Liver (tissue), 9 donors: ENCODE data around the gene OSBP2. TPM values are rescaled to one million over a fixed set of nuclear protein-coding genes. Genes with fewer than 3 reads are reported as not detected.

Source experiments
- DNase-seq: peaks from one replicate; pipeline ENCODE4 v3.0.0-alpha.2; 2017; ENCODE audit warnings: low spot score
- H3K27ac ChIP-seq, 2 donors: one replicate each; pipeline ENCODE4 v1.7.0; 2013; ENCODE audit warnings: inconsistent platforms in 2 of 2, low read length in 2 of 2, control low read depth in 1 of 2, low read depth in 1 of 2, mild to moderate bottlenecking in 1 of 2
- H3K27me3 ChIP-seq, 4 donors: one replicate each; pipeline versions ENCODE4 v1.6.1 to v1.7.0; 2013; ENCODE audit warnings: low read length in 3 of 4, inconsistent platforms in 1 of 4, mild to moderate bottlenecking in 1 of 4, moderate library complexity in 1 of 4; ENCODE audit not compliant: control insufficient read depth in 4 of 4, insufficient read depth in 4 of 4
- H3K36me3 ChIP-seq, 4 donors: one replicate each; pipeline versions ENCODE4 v1.6.1 to v1.7.0; 2013; ENCODE audit warnings: low read length in 3 of 4, mild to moderate bottlenecking in 3 of 4, low read depth in 1 of 4, moderate library complexity in 1 of 4; ENCODE audit not compliant: control insufficient read depth in 4 of 4, insufficient read depth in 3 of 4
- H3K4me1 ChIP-seq, 4 donors: one replicate each; pipeline versions ENCODE4 v1.6.1 to v1.7.0; 2013; ENCODE audit warnings: low read length in 3 of 4, mild to moderate bottlenecking in 3 of 4, moderate library complexity in 1 of 4; ENCODE audit not compliant: control insufficient read depth in 4 of 4, insufficient read depth in 4 of 4
- H3K4me3 ChIP-seq, 3 donors: one replicate each; pipeline versions ENCODE4 v1.6.1 to v1.7.0; 2013; ENCODE audit warnings: low read length in 3 of 3, control low read depth in 1 of 3, low read depth in 1 of 3, mild to moderate bottlenecking in 1 of 3
- H3K9ac ChIP-seq, 2 donors: one replicate each; pipeline ENCODE4 v1.7.0; 2013; ENCODE audit warnings: low read length in 2 of 2, mild to moderate bottlenecking in 2 of 2, moderate library complexity in 2 of 2, control low read depth in 1 of 2, low read depth in 1 of 2
- H3K9me3 ChIP-seq, 4 donors: one replicate each; pipeline versions ENCODE4 v1.6.1 to v1.7.0; 2013; ENCODE audit warnings: low read length in 3 of 4; ENCODE audit not compliant: control insufficient read depth in 4 of 4
- FOXA1 ChIP-seq: IDR thresholded peaks from 2 replicates; pipeline ENCODE4 v1.6.1; 2016; ENCODE audit warnings: antibody characterized with exemption
- FOXA2 ChIP-seq: IDR thresholded peaks from 2 replicates; pipeline ENCODE4 v1.6.1; 2016; ENCODE audit warnings: antibody characterized with exemption
- HNF4G ChIP-seq: IDR thresholded peaks from 2 replicates; pipeline ENCODE4 v1.6.1; 2016; ENCODE audit warnings: antibody characterized with exemption
- JUND ChIP-seq, 2 donors: IDR thresholded peaks; 2 replicates each; pipeline ENCODE4 v1.6.1; 2016; ENCODE audit warnings: antibody characterized with exemption in 2 of 2
- NR2F2 ChIP-seq: IDR thresholded peaks from 2 replicates; pipeline ENCODE4 v1.6.1; 2016; ENCODE audit warnings: antibody characterized with exemption
- RAD21 ChIP-seq, 2 donors: IDR thresholded peaks; 2 replicates each; pipeline ENCODE4 v1.6.1; 2016; ENCODE audit warnings: antibody characterized with exemption in 2 of 2, mild to moderate bottlenecking in 2 of 2
- SP1 ChIP-seq: IDR thresholded peaks from 2 replicates; pipeline ENCODE4 v1.6.1; 2018; ENCODE audit warnings: antibody characterized with exemption, mild to moderate bottlenecking
- YY1 ChIP-seq: IDR thresholded peaks from 2 replicates; pipeline ENCODE4 v1.6.1; 2016; ENCODE audit warnings: antibody characterized with exemption, mild to moderate bottlenecking
- WGBS: extraction: QIAGEN DNeasy Blood & Tissue Kit; methylation state at CpG from one replicate; pipeline ENCODE4 v1.1.7; 2013; 5-methylcytosine and 5-hydroxymethylcytosine counted together
- polyA plus RNA-seq, 2 donors: library from polyadenylated mRNA; stranded (reverse) in 1 of 2; unstranded in 1 of 2; fragments of 200-250 nt in 1 of 2; fragments of >200 nt in 1 of 2; fragmentation: Nextera tagmentation in 1 of 2; extraction: Ambion mirVana in 1 of 2; gene quantifications; one replicate each; pipeline versions ENCODE4 v1.2.1 to v1.2.3, GENCODE V29; 2013 to 2015
- total RNA-seq, 2 donors: library from RNA; depleted of rRNA; stranded (reverse); fragments of >200 nt; gene quantifications; one replicate each; pipeline ENCODE4 v1.2.3, GENCODE V29; 2014
- TF ChIP-seq, protein P1 (sequence below): fragments of 150-350 bp; IDR thresholded peaks from 2 replicates; pipeline ENCODE4 v1.5.1; 2017; ENCODE audit warnings: improper control_type of control experiment, low read depth, low read length; ENCODE audit not compliant: missing input control
- TF ChIP-seq, protein P2 (sequence below): IDR thresholded peaks from 2 replicates; pipeline ENCODE4 v1.6.1; 2016; ENCODE audit warnings: antibody characterized with exemption
- TF ChIP-seq, protein P3 (sequence below): IDR thresholded peaks from 2 replicates; pipeline ENCODE4 v1.6.1; 2016; ENCODE audit warnings: antibody characterized with exemption
- TF ChIP-seq, protein P4 (sequence below): IDR thresholded peaks from 2 replicates; pipeline ENCODE4 v1.6.1; 2016; ENCODE audit warnings: antibody characterized with exemption
- donor health status: healthy.
- donor health status: healthy.
- donor health status: healthy.
- donor health status: healthy.
- donor health status: healthy.

Gene OSBP2
- total and polyA plus RNA-seq, 4 donors, result 0.43 to 192 (median 0.86) TPM

DNA sequence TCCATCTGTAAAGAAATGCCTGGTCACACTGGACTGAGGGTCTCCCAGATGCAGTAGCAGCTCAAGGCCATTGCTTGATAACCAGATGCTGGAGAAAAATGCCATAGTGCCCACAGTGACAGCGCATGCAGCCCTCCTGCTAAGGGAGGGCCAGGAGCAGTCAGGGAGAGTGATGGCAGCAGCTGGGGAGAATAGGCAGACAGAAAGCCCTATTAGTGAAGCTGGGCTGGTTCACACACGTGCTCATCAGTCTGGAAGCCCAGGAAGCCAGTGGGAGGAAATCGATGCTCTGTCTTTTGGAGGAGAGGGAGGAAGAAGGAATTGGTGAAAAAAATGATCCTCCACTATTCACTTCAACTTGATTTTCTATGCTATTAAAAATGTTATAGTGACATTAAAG lies 82.9 kb downstream of the OSBP2 start:
- Histone ChIP-seq H3K9me3 (no peaks in the 10 kb centered on the region), H3K27me3 (no peaks in the 10 kb centered on the region), H3K4me1 (no peaks in the 10 kb centered on the region), H3K9ac (no peak overlapping the region), H3K36me3 (no peaks in the 10 kb centered on the region), H3K4me3 (no peak overlapping the region), H3K27ac (no peak overlapping the region)
- TF ChIP-seq YY1, result no peak
- 84% methylated on average over 3 of the region's 3 CpGs for WGBS
- DNase-seq, result no peak

DNA sequence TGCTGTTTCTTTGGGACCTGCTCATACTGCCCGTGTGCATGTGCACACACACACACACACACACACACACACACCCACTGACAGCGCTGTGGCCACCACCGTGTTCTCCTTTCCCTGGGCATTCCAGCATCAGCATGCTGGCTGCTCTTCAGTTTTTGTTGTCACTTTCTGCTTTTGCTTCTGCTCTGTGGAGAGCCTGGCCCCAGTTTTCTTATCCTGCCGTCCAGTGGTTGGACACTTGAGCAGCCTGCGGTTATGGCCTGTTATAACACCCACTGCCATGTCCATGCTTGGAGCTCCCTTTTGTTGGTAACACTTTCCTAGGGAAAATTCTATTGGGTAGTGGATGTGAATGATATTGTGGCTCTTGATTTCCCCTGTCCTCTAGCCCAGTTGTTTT lies 83.6 kb downstream of the OSBP2 start:
- 88% methylated on average over 5 of the region's 5 CpGs for WGBS
- Histone ChIP-seq H3K9me3 (no peaks in the 10 kb centered on the region), H3K4me3 (no peak overlapping the region), H3K36me3 (no peaks in the 10 kb centered on the region), H3K27ac (no peak overlapping the region), H3K4me1 (no peaks in the 10 kb centered on the region), H3K9ac (no peak overlapping the region), H3K27me3 (no peaks in the 10 kb centered on the region)
- TF ChIP-seq, protein P1, sequence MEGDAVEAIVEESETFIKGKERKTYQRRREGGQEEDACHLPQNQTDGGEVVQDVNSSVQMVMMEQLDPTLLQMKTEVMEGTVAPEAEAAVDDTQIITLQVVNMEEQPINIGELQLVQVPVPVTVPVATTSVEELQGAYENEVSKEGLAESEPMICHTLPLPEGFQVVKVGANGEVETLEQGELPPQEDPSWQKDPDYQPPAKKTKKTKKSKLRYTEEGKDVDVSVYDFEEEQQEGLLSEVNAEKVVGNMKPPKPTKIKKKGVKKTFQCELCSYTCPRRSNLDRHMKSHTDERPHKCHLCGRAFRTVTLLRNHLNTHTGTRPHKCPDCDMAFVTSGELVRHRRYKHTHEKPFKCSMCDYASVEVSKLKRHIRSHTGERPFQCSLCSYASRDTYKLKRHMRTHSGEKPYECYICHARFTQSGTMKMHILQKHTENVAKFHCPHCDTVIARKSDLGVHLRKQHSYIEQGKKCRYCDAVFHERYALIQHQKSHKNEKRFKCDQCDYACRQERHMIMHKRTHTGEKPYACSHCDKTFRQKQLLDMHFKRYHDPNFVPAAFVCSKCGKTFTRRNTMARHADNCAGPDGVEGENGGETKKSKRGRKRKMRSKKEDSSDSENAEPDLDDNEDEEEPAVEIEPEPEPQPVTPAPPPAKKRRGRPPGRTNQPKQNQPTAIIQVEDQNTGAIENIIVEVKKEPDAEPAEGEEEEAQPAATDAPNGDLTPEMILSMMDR, result no peak
- TF ChIP-seq HNF4G (no peak), JUND (IDR thresholded peaks at IDR 0.05) (no peak), FOXA1 (no peak), NR2F2 (no peak), RAD21 (IDR thresholded peaks at IDR 0.05) (no peak), YY1 (no peak)
- no peak for DNase-seq

DNA sequence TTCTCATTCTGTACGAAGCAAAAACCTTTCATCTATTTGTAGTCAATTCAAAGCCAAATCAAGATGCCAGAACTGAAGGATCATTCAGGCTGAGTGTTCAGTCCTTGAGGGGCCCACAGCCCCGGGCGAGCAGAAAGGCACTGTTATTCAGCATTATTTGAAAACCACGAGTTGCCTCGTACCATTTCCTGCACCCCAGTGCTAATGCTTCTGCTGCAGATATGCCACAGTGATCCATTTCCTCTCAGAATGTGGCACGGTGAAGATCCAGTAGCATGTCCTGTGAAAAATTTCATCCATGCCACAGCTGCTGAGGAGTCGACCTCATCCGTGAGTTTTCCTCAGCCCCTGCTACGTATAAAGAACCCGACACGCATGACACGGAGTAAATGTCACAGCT lies 85.4 kb downstream of the OSBP2 start:
- no peaks in the 10 kb centered on the region for H3K36me3 ChIP-seq
- 82% methylated on average over 12 of the region's 12 CpGs for WGBS
- no peak overlapping the region for H3K9ac ChIP-seq
- TF ChIP-seq SP1 (no peak), RAD21 (IDR thresholded peaks at IDR 0.05) (no peak), YY1 (no peak), HNF4G (no peak), FOXA2 (no peak)
- TF ChIP-seq, protein P2, sequence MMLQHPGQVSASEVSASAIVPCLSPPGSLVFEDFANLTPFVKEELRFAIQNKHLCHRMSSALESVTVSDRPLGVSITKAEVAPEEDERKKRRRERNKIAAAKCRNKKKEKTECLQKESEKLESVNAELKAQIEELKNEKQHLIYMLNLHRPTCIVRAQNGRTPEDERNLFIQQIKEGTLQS, result no peak
- TF ChIP-seq, protein P3, sequence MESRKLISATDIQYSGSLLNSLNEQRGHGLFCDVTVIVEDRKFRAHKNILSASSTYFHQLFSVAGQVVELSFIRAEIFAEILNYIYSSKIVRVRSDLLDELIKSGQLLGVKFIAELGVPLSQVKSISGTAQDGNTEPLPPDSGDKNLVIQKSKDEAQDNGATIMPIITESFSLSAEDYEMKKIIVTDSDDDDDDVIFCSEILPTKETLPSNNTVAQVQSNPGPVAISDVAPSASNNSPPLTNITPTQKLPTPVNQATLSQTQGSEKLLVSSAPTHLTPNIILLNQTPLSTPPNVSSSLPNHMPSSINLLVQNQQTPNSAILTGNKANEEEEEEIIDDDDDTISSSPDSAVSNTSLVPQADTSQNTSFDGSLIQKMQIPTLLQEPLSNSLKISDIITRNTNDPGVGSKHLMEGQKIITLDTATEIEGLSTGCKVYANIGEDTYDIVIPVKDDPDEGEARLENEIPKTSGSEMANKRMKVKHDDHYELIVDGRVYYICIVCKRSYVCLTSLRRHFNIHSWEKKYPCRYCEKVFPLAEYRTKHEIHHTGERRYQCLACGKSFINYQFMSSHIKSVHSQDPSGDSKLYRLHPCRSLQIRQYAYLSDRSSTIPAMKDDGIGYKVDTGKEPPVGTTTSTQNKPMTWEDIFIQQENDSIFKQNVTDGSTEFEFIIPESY, result no peak
- TF ChIP-seq, protein P4, sequence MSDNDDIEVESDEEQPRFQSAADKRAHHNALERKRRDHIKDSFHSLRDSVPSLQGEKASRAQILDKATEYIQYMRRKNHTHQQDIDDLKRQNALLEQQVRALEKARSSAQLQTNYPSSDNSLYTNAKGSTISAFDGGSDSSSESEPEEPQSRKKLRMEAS, result no peak
- H3K27me3 ChIP-seq, result no peaks in the 10 kb centered on the region
- no peak overlapping the region for H3K4me3 ChIP-seq
- no peaks in the 10 kb centered on the region for H3K4me1 ChIP-seq
- no peak for DNase-seq
- H3K9me3 ChIP-seq, result no peaks in the 10 kb centered on the region
- H3K27ac ChIP-seq, result no peak overlapping the region
